Keratinocyte (primary cell): ENCODE results near the gene TRAPPC10.

Experiments used
- CTCF ChIP-seq, 3 experiments: IDR thresholded peaks in 1 of 3; conservative IDR thresholded peaks in 1 of 3; optimal IDR thresholded peaks in 1 of 3; 2 replicates in 2 of 3; 3 replicates in 1 of 3; pipeline versions ENCODE3 to v1.5.1; 2011; ENCODE audit warnings: low read length in 3 of 3, mild to moderate bottlenecking in 3 of 3, moderate library complexity in 2 of 3, control low read depth in 1 of 3, inconsistent platforms in 1 of 3; ENCODE audit not compliant: insufficient read depth in 2 of 3; ENCODE audit errors: extremely low read depth in 1 of 3
- EZH2 ChIP-seq: IDR thresholded peaks from one replicate; pipeline ENCODE4 v1.6.1; 2012; ENCODE audit warnings: inconsistent platforms, mild to moderate bottlenecking, low read length, moderate library complexity

GRCh38 chr21:44006656-44007055 lies 5.5 kb upstream of the TRAPPC10 start:
- no peak for TF ChIP-seq CTCF (optimal IDR thresholded peaks at IDR 0.05 in 1 of 3, IDR thresholded peaks at IDR 0.05 in 1 of 3, conservative IDR thresholded peaks at IDR 0.05 in 1 of 3; ENCODE audit: extremely low read depth in 1 of 3, insufficient read depth in 2 of 3, low read length in 3 of 3)
- TF ChIP-seq EZH2: no peak
